HK-2 (cell line): Measurements from ENCODE around the gene DGUOK.
"Not testable (repeated sequence)": the region's sequence is repeated elsewhere in the genome, so short reads cannot be mapped to it uniquely, and the experiment has no call there.

Source experiments
- DNase-seq: peaks from one replicate; pipeline ENCODE4 v3.0.0-alpha.2; 2018; ENCODE audit not compliant: unreplicated experiment

Gene DGUOK

DNA sequence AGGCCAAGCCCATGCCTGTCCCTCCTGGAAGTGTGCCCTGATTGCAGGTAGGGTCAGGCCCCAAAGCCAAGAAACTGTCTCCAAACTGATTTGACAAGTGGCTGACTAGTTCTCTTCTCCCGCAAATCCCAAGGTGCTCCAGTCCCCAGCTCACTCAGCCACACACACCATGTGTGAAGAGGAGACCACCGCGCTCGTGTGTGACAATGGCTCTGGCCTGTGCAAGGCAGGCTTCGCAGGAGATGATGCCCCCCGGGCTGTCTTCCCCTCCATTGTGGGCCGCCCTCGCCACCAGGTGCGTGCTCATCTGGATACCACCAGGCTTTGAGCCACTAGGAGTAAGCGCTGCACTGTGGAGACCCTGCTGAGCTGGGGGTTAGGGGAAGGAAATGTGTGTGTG lies 25.5 kb upstream of the DGUOK start:
- DNase-seq = no peak

DNA sequence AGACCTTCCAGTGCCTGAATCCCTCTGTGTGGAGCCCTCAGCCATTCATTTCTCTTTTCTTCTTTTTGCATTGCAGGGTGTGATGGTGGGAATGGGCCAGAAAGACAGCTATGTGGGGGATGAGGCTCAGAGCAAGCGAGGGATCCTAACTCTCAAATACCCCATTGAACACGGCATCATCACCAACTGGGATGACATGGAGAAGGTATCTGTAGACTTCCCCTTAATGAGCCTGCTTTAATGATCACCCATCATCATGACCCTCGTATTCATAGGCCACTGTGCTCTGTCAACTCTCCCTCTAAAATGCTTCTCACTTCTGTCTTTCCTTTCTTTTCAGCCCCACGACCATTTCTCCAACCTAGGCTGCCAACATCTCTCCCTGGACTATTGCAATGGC lies 24.4 kb upstream of the DGUOK start:
- DNase-seq = no peak

DNA sequence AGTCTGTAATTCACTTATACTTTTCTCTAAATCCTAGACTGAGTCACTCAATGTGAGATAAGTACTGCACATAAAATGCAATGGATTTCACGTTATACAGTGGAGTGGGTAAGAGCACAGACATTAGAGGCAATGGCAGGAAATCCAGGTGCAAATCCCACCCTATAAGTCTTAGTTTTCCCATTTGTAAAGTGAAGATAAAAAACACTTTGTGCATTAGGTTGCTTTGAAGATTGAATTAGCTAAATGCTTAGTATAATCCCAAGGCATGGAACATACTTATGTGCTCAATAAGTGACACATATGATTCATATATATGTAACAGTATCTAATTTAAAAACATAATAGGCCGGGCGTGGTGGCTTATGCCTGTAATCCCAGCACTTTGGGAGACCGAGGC lies 23.4 kb upstream of the DGUOK start:
- no peak for DNase-seq

- not testable (repeated sequence) for DNase-seq
Observed at GRCh38 chr2:73903949-73904613, 22.6 kb upstream of the DGUOK start.

- no peak for DNase-seq
Observed at GRCh38 chr2:73904952-73905351, 21.7 kb upstream of the DGUOK start.

- DNase-seq = no peak
Observed at GRCh38 chr2:73906847-73907505, 19.7 kb upstream of the DGUOK start.

GRCh38 chr2:73907840-73908452 lies 18.7 kb upstream of the DGUOK start:
- DNase-seq = no peak

GRCh38 chr2:73908689-73909652 lies 17.7 kb upstream of the DGUOK start:
- DNase-seq = peak; percentile 20

GRCh38 chr2:73910873-73911547 lies 15.7 kb upstream of the DGUOK start:
- DNase-seq = no peak

DNA sequence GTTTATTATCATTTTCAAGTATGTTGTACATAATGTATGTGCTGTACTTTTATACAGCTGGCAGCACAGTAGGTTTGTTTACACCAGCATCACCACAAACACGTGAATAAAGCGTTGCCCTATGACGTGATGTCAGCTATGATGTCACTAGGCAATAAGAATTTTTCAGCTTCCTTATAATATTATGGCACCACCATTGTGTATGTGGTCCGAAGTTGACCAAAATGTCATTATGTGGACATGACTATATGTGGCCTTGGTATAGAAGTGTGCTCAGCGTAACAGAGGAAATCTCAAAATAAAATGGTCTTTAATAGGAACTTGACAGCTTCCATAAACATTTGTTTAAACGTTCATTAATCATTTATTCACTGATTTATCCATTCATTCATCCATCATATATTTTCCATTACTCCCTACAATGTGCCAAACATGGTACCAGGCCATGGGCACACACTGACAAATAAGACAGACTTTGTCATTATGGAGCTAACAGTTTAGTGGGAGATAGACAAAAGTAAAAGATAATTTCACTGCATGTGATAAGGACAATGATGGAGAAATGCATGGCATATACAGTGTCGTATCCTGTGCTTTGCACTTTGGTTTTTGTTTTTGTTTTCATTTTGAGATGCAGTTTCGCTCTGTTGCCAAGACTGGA lies 15.0 kb upstream of the DGUOK start:
- no peak for DNase-seq

- DNase-seq = no peak
Observed at GRCh38 chr2:73913414-73914054, 13.1 kb upstream of the DGUOK start.

- DNase-seq = no peak
Observed at GRCh38 chr2:73914667-73915066, 12.0 kb upstream of the DGUOK start.

- no peak for DNase-seq
Observed at GRCh38 chr2:73915437-73915993, 11.2 kb upstream of the DGUOK start.

GRCh38 chr2:73916666-73917065 lies 10.0 kb upstream of the DGUOK start:
- no peak for DNase-seq

DNA sequence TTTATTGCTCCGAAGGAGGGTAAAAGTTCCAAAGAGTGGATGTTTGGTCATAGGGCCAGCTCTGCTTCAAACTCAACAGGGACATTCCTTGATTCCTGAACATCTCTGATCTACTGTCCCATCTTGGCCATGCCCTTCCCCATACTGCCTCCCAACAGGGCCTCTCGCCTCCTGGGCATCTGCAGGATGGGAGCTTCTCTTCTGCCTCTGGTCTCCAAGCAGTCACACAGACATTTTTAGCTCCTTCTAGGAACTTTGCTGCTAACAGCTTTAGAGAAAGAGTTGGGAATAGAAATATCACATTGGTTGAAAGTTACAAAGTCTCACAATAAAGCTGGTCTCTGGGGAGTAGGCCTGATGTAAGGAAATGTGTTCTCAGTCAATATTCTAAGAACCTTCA lies 9.4 kb upstream of the DGUOK start:
- DNase-seq = no peak

- no peak for DNase-seq
Observed at GRCh38 chr2:73917696-73918207, 8.9 kb upstream of the DGUOK start.

DNA sequence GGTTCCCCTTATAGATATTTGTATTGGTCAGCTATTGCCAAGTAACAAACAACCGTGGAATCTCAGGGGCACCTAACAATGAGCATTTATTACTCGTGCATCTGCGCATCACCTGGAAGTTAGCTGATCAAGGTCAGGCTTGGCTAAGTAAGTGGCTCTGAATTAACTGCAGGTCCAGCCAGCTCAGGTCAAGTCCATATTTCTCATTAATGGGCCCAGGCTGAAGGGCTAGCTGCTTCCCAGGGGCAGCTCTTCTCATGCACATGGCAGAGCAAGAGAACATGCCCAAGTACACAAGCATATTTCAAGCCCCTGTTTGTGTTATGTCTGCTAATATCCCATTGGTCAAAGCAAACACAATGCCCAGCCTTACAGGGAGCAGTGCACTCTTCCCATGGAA lies 7.8 kb upstream of the DGUOK start:
- no peak for DNase-seq

DNA sequence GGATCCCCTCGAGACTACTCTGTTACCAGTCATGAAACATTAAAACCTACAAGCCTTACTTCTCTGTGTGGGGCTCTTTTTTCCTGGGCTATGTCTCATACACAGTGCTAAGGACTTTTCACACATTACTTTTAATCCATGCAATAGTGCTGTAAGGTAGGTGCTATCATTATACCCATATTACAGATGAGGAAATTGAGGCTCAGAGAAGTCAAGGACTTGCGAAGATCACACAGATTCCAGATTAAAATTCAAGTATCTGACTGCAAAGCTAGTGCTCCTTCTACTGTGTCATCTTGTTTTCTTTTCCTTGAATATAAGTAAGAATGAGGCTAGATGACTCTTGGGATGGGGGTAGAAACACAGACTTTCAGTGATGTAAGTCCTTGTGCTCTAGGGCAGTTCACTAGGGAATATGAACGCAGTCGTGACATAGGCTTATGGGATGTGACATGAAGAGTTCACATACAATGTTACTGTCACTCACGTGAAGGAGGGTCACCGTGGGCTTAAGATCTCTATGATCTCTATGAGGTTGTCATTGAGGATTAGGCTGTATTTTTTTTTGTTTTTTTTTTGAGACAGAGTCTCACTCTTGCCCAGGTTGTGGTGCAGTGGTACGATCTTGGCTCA lies 7.0 kb upstream of the DGUOK start:
- DNase-seq = no peak
